Neural cell (in vitro differentiated cells): ENCODE results near the gene PSMD3. TPM values are rescaled to one million over a fixed set of nuclear protein-coding genes. Genes with fewer than 3 reads are reported as not detected.

ENCODE experiments used
- H2AFZ ChIP-seq: fragments of 200-600, 300-800 bp; sonication (generic), shearing (Covaris generic); 2 replicates; pipeline ENCODE4 v1.6.0; 2014; ENCODE audit warnings: low read depth, mild to moderate bottlenecking, antibody characterized with exemption, low read length, moderate library complexity
- H3F3A ChIP-seq: fragments of 200-600 bp; shearing (Covaris generic); 2 replicates; pipeline ENCODE4 v1.6.1; 2016; ENCODE audit warnings: mild to moderate bottlenecking, moderate library complexity, mixed read lengths, antibody characterized with exemption, low read length; ENCODE audit not compliant: insufficient read depth, poor library complexity, severe bottlenecking
- H3K27ac ChIP-seq: fragments of 200-600, 300-800 bp; sonication (generic), shearing (Covaris generic); 2 replicates; pipeline ENCODE4 v1.5.1; 2014; ENCODE audit warnings: mild to moderate bottlenecking, low read length, moderate library complexity
- H3K27me3 ChIP-seq: fragments of 300-800, 200-600 bp; sonication (generic), shearing (Covaris generic); 2 replicates; pipeline ENCODE4 v1.6.0; 2014; ENCODE audit warnings: mild to moderate bottlenecking, low read depth, low read length, moderate library complexity; ENCODE audit not compliant: insufficient read depth
- H3K36me3 ChIP-seq: fragments of 300-800, 200-600 bp; sonication (generic), shearing (Covaris generic); 2 replicates; pipeline ENCODE4 v1.5.1; 2014; ENCODE audit warnings: mild to moderate bottlenecking, antibody characterized with exemption, low read length, moderate library complexity; ENCODE audit not compliant: insufficient read depth
- H3K4me2 ChIP-seq: fragments of 300-800, 200-600 bp; sonication (generic), shearing (Covaris generic); 2 replicates; pipeline ENCODE4 v1.6.0; 2014; ENCODE audit warnings: mild to moderate bottlenecking, low read length
- H3K4me3 ChIP-seq: fragments of 300-800, 200-600 bp; sonication (generic), shearing (Covaris generic); 2 replicates; pipeline ENCODE4 v1.5.1; 2014; ENCODE audit warnings: mild to moderate bottlenecking, low read length, moderate library complexity
- H3K79me2 ChIP-seq: fragments of 200-600 bp; shearing (Covaris generic); replicated peaks from 2 replicates; pipeline ENCODE4 v1.6.0; 2014; ENCODE audit warnings: mild to moderate bottlenecking, low read length, moderate library complexity; ENCODE audit not compliant: insufficient read depth
- H3K9ac ChIP-seq: fragments of 300-800, 200-600 bp; sonication (generic), shearing (Covaris generic); 2 replicates; pipeline ENCODE4 v1.6.1; 2016; ENCODE audit warnings: mild to moderate bottlenecking, low read length, mixed read lengths
- H3K9me2 ChIP-seq: fragments of 200-600 bp; shearing (Covaris generic); 2 replicates; pipeline ENCODE4 v1.6.1; 2016; ENCODE audit warnings: mild to moderate bottlenecking, low read length, mixed read lengths; ENCODE audit not compliant: insufficient read depth
- H3K9me3 ChIP-seq: fragments of 200-600, 300-800 bp; sonication (generic), shearing (Covaris generic); 2 replicates; pipeline ENCODE4 v1.6.1; 2016; ENCODE audit warnings: mild to moderate bottlenecking, mixed run types, low read length, moderate library complexity, mixed read lengths
- H4K20me1 ChIP-seq: fragments of 200-600 bp; shearing (Covaris generic); 2 replicates; pipeline ENCODE4 v1.6.1; 2016; ENCODE audit warnings: mild to moderate bottlenecking, mixed run types; ENCODE audit not compliant: insufficient read depth
- EP300 ChIP-seq: fragments of 450-650 bp; conservative IDR thresholded peaks from 2 replicates; pipeline ENCODE4 v1.6.1; 2014; ENCODE audit warnings: antibody characterized with exemption, mild to moderate bottlenecking, moderate library complexity; ENCODE audit not compliant: poor library complexity, severe bottlenecking
- EZH2 ChIP-seq: fragments of 200-600, 300-800 bp; shearing (Covaris generic), sonication (generic); IDR thresholded peaks from 2 replicates; pipeline ENCODE4 v1.6.1; 2014; ENCODE audit warnings: antibody characterized with exemption, low read length, borderline replicate concordance, mild to moderate bottlenecking; ENCODE audit not compliant: insufficient read depth, poor library complexity, severe bottlenecking
- MXI1 ChIP-seq: fragments of 450-650 bp; conservative IDR thresholded peaks from 2 replicates; pipeline ENCODE4 v1.6.1; 2014; ENCODE audit warnings: antibody characterized with exemption, mild to moderate bottlenecking; ENCODE audit not compliant: poor library complexity, severe bottlenecking
- POLR2AphosphoS5 ChIP-seq: IDR thresholded peaks from 2 replicates; pipeline ENCODE4 v1.6.1; 2012
- RAD21 ChIP-seq: fragments of 450-650 bp; conservative IDR thresholded peaks from 2 replicates; pipeline ENCODE4 v1.6.1; 2014; ENCODE audit warnings: antibody characterized with exemption, mild to moderate bottlenecking, moderate library complexity
- REST ChIP-seq: IDR thresholded peaks from 2 replicates; pipeline ENCODE4 v1.6.1; 2012; ENCODE audit warnings: borderline replicate concordance
- SMC3 ChIP-seq: fragments of 450-650 bp; conservative IDR thresholded peaks from 2 replicates; pipeline ENCODE4 v1.6.1; 2014; ENCODE audit warnings: antibody characterized with exemption, mild to moderate bottlenecking, moderate library complexity; ENCODE audit not compliant: poor library complexity
- TAF1 ChIP-seq: IDR thresholded peaks from 2 replicates; pipeline ENCODE4 v1.6.1; 2012; ENCODE audit warnings: low read depth
- polyA plus RNA-seq: library from polyadenylated mRNA; depleted of rRNA; stranded (reverse); fragments of >200 nt; gene quantifications from 2 replicates; pipeline ENCODE4 v1.2.3, GENCODE V29; 2014
- TF ChIP-seq, protein P1 (sequence below): fragments of 450-650 bp; IDR thresholded peaks from 2 replicates; pipeline ENCODE4 v1.5.1; 2014; ENCODE audit warnings: antibody characterized with exemption, mild to moderate bottlenecking, moderate library complexity; ENCODE audit not compliant: poor library complexity, severe bottlenecking

The PSMD3 gene
- polyA plus RNA-seq, 1 donor from 2014 or later: 117 TPM

- H3K27ac ChIP-seq: no peak overlapping the region
- H4K20me1 ChIP-seq: no peaks in the 10 kb centered on the region
- no peaks in the 10 kb centered on the region for H3K36me3 ChIP-seq
- H2AFZ ChIP-seq: no peak overlapping the region
- H3K27me3 ChIP-seq: no peaks in the 10 kb centered on the region
- no peaks in the 10 kb centered on the region for H3K9me3 ChIP-seq
- no peaks in the 10 kb centered on the region for H3K9me2 ChIP-seq
- no peak overlapping the region for H3K4me3 ChIP-seq
- H3K9ac ChIP-seq: no peak overlapping the region
- TF ChIP-seq TAF1 (no peak), REST (no peak), MXI1 (no peak), SMC3 (no peak), RAD21 (no peak), EZH2 (no peak), EP300 (no peak), POLR2AphosphoS5 (no peak)
- TF ChIP-seq, protein P1, sequence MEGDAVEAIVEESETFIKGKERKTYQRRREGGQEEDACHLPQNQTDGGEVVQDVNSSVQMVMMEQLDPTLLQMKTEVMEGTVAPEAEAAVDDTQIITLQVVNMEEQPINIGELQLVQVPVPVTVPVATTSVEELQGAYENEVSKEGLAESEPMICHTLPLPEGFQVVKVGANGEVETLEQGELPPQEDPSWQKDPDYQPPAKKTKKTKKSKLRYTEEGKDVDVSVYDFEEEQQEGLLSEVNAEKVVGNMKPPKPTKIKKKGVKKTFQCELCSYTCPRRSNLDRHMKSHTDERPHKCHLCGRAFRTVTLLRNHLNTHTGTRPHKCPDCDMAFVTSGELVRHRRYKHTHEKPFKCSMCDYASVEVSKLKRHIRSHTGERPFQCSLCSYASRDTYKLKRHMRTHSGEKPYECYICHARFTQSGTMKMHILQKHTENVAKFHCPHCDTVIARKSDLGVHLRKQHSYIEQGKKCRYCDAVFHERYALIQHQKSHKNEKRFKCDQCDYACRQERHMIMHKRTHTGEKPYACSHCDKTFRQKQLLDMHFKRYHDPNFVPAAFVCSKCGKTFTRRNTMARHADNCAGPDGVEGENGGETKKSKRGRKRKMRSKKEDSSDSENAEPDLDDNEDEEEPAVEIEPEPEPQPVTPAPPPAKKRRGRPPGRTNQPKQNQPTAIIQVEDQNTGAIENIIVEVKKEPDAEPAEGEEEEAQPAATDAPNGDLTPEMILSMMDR: no peak
- no peak overlapping the region for H3K4me2 ChIP-seq
- no peaks in the 10 kb centered on the region for H3K79me2 ChIP-seq
- no peaks in the 10 kb centered on the region for H3F3A ChIP-seq
These were observed 43.2 kb upstream of the PSMD3 start for GRCh38 chr17:39937447-39937846.

- no peaks in the 10 kb centered on the region for H3K79me2 ChIP-seq
- H3K36me3 ChIP-seq: no peaks in the 10 kb centered on the region
- no peak overlapping the region for H3K27ac ChIP-seq
- no peaks in the 10 kb centered on the region for H4K20me1 ChIP-seq
- no peaks in the 10 kb centered on the region for H3K9me2 ChIP-seq
- no peak overlapping the region for H3K9ac ChIP-seq
- no peaks in the 10 kb centered on the region for H3F3A ChIP-seq
- no peak overlapping the region for H3K4me3 ChIP-seq
- TF ChIP-seq SMC3 (no peak), MXI1 (no peak), EP300 (no peak)
- no peak overlapping the region for H2AFZ ChIP-seq
- H3K4me2 ChIP-seq: no peak overlapping the region
- no peaks in the 10 kb centered on the region for H3K9me3 ChIP-seq
- H3K27me3 ChIP-seq: no peaks in the 10 kb centered on the region
These were observed 42.3 kb upstream of the PSMD3 start for GRCh38 chr17:39938140-39938869.
